Stimulated activated CD8-positive, alpha-beta memory T cell treated with anti-CD3 and anti-CD28 coated beads, Interleukin-4, amount 100 ng/mL, for 4 hours (primary cell): ENCODE data around the gene RYR3.

Source experiments
- DNase-seq, 2 donors: peaks; one replicate each; pipeline ENCODE4 v3.0.0-alpha.2; 2020; ENCODE audit warnings: low read depth in 2 of 2, low spot score in 1 of 2

The RYR3 gene

GRCh38 chr15:33503681-33504080, 192.9 kb downstream of the RYR3 start:
- no peak for DNase-seq

- no peak for DNase-seq
These were observed 196.1 kb downstream of the RYR3 start for GRCh38 chr15:33506781-33507296.

GRCh38 chr15:33508703-33509102, 197.9 kb downstream of the RYR3 start:
- no peak for DNase-seq

- DNase-seq = no peak
These were observed 204.4 kb downstream of the RYR3 start for GRCh38 chr15:33515121-33515520.

- no peak for DNase-seq
These were observed 205.8 kb downstream of the RYR3 start for GRCh38 chr15:33516563-33516962.

GRCh38 chr15:33517944-33518343, 207.2 kb downstream of the RYR3 start:
- DNase-seq = no peak

- DNase-seq = no peak
These were observed 207.7 kb downstream of the RYR3 start for GRCh38 chr15:33518421-33518820.

- DNase-seq = no peak
These were observed 213.5 kb downstream of the RYR3 start for GRCh38 chr15:33524274-33524673.

GRCh38 chr15:33526532-33526931, 215.8 kb downstream of the RYR3 start:
- DNase-seq = no peak

GRCh38 chr15:33533197-33533596, 222.4 kb downstream of the RYR3 start:
- DNase-seq = no peak

GRCh38 chr15:33534642-33535041, 223.9 kb downstream of the RYR3 start:
- DNase-seq = no peak

GRCh38 chr15:33535135-33535534, 224.4 kb downstream of the RYR3 start:
- DNase-seq = no peak

- DNase-seq = no peak
These were observed 229.2 kb downstream of the RYR3 start for GRCh38 chr15:33539825-33540573.

GRCh38 chr15:33543957-33544356, 233.2 kb downstream of the RYR3 start:
- DNase-seq = no peak

- DNase-seq = no peak
These were observed 235.1 kb downstream of the RYR3 start for GRCh38 chr15:33545866-33546265.

GRCh38 chr15:33547876-33548275, 237.1 kb downstream of the RYR3 start:
- DNase-seq = no peak

GRCh38 chr15:33551860-33552259, 241.1 kb downstream of the RYR3 start:
- DNase-seq = no peak

- no peak for DNase-seq
These were observed 242.4 kb downstream of the RYR3 start for GRCh38 chr15:33553157-33553556.

- DNase-seq = no peak
These were observed 248.6 kb downstream of the RYR3 start for GRCh38 chr15:33559207-33559890.

GRCh38 chr15:33561407-33561806, 250.6 kb downstream of the RYR3 start:
- DNase-seq = no peak

GRCh38 chr15:33561967-33562366, 251.2 kb downstream of the RYR3 start:
- DNase-seq = no peak

GRCh38 chr15:33565094-33565493, 254.3 kb downstream of the RYR3 start:
- DNase-seq = no peak

- no peak for DNase-seq
These were observed 256.9 kb downstream of the RYR3 start for GRCh38 chr15:33567652-33568051.
